HG03025 (cell line): Measurements from ENCODE around the gene KIFC1.

Experiments
- ATAC-seq: cut with Tn5 transposase; IDR thresholded peaks from one replicate; pipeline ENCODE4 v1.9.1; 2021; ENCODE audit warnings: mild to moderate bottlenecking, moderate library complexity; ENCODE audit not compliant: unreplicated experiment, low FRiP score

KIFC1 gene

DNA sequence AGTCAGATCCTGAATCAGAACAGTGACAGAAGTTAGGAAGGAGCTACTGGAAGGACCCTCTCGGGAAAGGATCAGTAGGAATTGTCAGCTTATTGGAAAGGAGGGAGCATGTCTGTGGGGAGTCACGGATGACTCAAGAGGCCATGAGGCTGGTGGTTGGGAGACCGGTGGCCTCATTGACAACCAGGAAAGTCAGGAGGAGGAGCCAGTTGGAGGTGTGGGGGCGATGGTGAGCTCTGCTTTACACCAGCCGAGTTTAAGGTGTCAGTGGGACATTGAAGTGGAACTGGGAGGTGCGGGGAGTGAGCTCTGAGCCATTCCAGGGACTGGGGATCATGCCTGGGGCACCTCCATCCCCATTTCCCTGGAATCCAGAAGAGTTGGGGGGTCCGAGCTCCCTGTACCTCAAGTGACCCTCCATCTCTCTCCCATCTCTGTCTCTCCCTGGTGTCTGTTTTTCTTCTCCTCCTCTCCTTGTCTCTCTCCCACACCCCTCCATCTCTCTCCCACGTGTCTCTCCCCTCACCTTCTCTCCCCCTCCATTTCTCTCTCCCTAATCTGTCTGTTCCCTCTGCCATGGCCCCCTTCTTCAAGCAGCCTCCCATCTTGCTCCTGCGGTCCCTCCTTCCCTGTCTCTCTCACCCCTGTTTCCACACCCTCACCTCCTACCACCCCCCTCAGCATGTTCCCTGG is 48.5 kb downstream of the KIFC1 start:
- ATAC-seq, result no peak

DNA sequence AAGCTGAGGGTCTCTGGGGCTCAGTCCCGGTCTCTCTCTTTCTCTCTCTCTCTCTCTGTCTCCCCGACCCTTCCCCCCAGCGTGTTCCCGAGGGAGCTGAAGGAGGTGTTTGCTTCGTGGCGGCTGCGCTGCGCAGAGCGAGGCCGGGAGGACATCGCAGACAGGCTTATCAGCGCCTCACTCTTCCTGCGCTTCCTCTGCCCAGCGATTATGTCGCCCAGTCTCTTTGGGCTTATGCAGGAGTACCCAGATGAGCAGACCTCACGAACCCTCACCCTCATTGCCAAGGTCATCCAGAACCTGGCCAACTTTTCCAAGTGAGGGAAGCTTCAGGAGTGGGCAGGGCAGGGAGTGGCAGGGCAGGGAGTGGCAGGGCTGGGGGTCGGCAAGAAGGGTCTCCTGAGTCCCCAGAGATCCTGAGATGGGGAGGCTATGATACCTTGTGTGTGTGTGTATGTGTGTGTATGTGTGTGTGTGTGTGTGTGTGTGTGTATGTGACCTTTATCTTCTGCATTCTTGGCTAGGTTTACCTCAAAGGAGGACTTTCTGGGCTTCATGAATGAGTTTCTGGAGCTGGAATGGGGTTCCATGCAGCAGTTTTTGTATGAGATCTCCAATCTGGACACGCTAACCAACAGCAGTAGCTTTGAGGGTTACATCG is 49.2 kb downstream of the KIFC1 start:
- no peak for ATAC-seq

DNA sequence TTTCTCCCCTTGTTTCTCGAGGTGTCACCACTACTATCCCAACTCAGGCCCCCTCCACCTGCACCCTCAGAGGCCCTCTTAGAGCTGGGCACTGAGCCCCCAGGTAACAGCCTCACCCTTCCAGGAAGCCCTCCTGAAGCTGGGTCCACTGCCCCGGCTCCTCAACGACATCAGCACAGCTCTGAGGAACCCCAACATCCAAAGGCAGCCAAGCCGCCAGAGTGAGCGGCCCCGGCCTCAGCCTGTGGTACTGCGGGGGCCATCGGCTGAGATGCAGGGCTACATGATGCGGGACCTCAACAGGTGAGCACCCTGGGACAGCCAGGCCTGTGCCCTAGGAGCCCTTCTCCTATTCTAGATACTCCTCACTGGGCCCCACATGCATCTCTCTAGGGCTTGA is 49.8 kb downstream of the KIFC1 start:
- ATAC-seq, result no peak

DNA sequence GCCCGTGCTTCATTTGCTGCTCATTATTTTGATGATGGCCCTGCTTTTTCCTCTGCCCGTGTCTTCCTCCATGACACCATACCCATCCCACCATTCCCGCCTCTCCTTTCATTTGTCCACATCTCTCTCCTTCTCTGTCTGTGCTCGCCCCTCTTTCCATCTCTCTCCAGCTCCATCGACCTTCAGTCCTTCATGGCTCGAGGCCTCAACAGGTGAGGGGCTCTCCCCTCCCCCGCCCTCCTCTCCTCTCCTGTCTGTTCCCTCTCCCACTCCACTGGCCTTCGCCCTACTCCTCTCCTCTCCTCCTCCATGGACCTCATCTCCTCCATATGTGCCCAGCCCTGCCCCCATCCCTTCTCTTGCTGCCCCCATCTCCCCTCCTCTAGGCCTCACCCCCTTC is 50.7 kb downstream of the KIFC1 start:
- ATAC-seq, result no peak

DNA sequence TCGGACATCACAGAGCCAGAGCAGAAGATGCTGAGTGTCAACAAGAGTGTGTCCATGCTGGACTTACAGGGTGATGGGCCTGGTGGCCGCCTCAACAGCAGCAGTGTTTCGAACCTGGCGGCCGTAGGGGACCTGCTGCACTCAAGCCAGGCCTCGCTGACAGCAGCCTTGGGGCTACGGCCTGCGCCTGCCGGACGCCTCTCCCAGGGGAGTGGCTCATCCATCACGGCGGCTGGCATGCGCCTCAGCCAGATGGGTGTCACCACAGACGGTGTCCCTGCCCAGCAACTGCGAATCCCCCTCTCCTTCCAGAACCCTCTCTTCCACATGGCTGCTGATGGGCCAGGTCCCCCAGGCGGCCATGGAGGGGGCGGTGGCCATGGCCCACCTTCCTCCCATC is 51.4 kb downstream of the KIFC1 start:
- no peak for ATAC-seq

DNA sequence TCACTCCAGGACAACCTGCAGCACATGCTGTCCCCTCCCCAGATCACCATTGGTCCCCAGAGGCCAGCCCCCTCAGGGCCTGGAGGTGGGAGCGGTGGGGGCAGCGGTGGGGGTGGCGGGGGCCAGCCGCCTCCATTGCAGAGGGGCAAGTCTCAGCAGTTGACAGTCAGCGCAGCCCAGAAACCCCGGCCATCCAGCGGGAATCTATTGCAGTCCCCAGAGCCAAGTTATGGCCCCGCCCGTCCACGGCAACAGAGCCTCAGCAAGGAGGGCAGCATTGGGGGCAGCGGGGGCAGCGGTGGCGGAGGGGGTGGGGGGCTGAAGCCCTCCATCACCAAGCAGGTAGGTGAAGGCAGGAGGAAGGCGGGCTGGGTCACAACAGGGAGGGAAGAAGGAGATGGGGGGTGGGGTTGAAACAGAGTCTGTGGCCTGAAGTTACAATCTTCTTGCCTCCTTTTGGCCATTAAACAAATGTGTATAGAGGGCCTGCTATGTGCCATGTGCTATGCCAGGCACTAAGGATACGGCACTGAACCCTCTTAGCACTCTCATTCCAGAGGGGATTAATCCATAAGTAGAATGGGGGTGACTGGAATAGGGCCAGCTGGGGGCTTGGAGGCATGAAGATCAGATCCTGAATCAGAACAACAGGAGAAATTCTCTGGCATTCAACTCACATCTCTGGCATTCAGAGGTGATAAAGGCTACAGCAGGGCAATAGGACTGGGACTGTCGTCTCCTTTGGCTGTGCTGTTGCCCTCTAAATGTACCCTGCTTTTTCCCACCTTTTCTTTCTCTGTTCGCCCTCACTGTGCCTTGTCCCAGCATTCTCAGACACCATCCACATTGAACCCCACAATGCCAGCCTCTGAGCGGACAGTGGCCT is 52.2 kb downstream of the KIFC1 start:
- no peak for ATAC-seq

DNA sequence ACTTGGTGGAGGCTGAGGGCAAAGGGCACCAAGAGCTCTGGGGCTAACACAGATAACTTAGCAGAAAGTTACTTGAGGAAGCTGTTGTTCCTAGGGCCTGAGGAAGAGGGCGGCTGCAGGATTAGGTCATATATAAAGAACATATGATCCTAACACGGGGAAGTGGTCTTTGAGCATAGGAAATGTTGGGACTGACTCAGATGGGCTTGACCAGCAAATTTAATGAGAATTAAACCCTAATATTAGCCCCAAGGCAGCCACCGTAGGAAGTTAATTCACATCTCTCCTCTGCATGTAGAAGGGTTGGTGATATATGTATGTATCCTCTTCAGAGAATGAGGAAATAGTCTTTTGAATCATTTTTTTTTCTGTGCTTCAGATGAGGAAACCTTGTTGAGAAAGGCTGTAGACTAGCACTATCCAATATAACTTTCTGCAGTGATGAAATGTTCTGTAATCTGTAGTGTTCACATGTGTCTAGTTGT is 53.5 kb downstream of the KIFC1 start:
- no peak for ATAC-seq

DNA sequence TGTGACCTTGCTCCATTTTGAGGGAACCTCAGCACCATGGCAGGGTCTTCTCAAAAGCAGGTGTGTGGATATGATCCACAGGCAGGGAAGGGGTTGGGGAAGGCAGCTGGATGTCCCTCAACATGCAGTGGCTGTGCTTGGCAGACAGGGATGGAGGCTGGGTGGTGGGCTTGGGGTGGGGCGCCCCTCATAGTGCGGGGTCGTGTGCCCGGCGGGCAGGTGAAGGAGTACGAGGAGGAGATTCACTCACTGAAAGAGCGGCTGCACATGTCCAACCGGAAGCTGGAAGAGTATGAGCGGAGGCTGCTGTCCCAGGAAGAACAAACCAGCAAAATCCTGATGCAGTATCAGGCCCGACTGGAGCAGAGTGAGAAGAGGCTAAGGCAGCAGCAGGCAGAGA is 54.7 kb downstream of the KIFC1 start:
- no peak for ATAC-seq

DNA sequence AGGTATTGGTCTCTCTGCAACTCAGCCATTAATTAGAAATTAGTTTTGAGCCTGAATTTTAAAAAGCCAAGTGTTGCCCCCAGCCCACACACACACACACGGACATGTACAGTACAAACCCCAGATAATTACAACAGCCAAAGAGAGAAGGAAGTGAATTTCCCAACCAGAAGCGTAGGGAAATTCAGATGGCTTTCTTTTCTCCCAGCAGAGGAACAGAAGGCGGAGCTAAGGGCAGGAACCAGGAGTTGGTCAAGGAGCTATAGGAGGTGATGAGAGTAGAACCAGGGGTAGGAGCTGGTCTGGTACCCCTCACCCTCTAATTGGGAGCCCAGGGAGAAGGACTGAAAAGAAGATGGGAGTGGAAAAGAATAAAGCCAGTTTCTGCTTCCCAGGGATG is 58.8 kb downstream of the KIFC1 start:
- ATAC-seq, result no peak

DNA sequence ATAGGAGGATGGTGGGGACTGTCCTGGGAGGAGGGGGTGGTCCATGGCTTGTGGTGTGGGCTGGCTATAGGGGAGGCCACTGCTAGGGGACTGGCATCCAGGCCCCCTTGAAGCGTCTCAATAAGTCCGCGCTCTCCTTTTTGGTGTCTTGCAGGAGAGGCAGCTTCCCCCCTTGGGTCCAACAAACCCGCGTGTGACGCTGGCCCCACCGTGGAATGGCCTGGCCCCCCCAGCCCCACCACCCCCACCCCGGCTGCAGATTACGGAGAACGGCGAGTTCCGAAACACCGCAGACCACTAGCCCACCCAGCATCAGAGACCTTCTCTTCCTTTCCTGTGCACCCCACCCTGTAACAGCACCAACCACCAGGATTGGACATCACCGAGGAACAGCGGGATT is 60.0 kb downstream of the KIFC1 start:
- no peak for ATAC-seq

DNA sequence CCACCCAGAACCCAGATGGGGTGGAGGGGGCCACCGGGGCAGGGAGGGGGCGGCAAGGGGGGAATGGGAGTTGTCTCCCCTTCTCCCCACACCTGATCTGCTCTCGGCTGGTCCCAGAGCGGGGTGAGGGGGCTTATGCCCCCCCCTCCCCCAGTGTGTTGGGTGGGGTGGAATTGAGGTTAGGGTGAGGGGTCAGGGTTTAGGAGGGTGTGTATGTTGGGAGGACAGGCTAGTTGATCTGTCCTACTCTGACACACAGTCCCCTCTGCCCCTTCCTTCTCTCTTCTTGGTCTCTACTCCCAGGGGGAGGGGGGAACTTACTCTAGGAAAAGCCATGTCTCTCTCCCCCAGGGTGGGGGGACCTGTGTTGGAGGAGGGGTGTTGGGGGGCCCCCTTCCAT is 60.9 kb downstream of the KIFC1 start:
- ATAC-seq, result no peak

DNA sequence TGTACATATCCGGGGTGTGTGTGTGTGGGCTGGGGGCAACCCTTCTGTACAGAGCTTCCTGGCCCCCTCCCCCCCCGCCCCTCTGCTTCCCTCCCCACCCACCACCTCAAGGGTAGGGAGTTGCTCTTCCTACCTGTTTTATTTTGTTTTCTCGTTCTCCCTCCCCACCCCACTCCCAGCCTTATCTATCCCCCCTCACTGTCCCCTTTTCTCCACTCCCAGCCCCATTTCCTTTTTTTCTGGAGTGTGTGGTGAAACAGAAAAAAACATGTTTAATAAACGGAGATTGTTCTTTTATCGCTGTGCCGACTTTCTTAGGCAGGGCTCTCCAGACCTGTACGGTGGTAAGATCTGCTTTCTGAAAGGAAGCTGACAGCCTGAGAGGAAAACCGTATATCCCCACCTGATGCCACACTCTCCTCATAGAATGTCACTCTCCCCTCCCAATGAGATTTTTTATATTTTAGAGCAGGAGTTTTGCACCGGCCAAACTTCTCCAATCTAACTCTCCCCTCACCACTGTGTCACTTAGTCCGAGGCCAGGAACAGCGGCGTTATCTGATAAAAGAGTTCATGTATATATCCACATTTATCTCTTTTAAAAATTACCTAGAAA is 61.9 kb downstream of the KIFC1 start:
- ATAC-seq, result no peak

DNA sequence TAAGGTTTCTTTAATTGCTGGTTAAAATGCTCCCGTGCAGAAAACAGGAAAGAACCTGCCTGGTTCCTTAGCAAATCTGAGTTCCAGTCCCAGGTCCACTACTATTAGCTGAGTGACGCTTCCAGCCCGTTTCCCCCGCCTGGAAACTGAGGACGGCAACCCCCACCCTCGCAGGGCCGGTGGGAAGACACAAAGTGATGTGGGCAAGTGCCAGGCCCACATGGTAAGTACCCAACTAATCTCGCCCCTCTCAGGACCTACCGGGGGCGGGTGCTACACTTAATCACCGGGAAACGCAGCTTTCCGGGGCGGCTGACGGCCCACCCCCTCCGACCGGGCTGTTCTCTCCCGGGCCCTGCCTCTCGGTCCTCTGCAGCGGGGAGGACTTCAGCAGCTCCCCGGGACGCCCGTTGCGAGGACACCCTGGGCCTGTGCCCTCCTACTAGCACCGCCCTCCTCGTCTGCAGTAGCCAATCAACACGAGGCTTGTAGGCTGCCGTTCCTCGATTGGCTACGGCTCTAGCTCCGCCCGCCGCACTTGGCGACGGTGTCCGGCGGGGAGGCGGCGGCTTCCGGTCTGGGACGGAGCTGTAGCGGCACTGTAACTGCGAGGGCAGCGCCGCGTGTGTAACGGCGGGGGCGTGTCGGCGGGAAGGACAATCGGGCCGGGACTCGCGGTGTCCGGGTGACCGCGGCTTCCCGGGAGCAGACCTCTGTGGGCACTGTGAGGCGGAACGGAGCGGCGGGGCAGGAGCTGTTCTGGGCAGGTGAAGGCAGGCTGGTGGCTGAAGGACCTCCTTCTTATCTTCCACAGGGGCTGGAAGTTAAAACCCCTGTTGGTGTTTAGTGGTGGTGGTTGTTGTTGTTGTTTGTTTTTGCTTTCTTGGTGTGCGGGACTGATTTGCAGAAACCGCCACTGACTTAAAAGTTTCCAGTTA is 62.7 kb downstream of the KIFC1 start, which contains the start of gene ZBTB9:
TSS of gene ZBTB9 (plus strand) at position 568 of the 938 bp plus-strand sequence. CDS start 525 bp downstream, outside the sequence.
- peak; percentile 94 for ATAC-seq

DNA sequence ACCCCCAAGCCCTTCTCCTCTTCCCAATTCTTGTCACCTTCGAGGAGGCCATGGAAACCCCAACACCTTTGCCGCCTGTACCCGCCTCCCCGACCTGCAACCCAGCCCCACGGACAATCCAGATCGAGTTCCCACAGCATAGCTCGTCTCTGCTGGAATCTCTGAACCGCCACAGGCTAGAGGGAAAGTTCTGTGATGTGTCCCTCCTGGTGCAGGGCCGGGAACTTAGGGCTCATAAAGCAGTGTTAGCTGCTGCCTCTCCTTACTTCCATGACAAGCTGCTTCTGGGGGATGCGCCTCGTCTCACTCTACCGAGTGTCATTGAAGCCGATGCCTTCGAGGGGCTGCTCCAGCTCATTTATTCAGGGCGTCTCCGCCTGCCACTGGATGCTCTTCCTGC is 63.4 kb downstream of the KIFC1 start:
- ATAC-seq, result no peak

DNA sequence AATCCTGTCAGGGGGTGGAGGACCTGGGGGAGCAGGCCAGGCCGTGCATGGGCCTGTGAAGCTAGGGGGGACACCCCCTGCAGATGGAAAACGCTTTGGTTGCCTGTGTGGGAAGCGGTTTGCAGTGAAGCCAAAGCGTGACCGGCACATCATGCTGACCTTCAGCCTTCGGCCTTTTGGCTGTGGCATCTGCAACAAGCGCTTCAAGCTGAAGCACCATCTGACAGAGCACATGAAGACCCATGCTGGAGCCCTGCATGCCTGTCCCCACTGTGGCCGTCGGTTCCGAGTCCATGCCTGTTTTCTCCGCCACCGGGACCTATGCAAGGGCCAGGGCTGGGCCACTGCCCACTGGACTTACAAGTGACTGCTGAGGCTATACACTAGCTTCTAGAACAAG is 64.5 kb downstream of the KIFC1 start:
- ATAC-seq, result no peak

DNA sequence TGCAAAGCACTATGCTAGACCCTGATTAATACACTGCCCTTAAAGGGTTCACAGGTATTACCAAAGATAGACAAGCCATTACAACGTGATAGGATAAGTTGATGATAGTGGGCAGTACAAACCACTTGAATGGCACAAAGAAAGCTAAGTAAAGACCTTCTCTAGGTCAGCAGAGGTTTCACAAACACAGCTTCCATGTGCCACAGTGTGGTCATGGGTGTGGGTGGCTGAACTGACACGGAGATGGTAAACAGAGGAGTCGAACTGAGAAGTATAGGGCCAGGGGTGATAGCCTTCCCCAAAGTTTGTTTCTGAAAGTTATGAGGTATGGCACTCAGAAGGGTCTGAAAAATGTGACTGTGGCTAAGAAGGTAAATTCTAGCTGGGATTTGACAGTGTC is 67.1 kb downstream of the KIFC1 start:
- no peak for ATAC-seq

DNA sequence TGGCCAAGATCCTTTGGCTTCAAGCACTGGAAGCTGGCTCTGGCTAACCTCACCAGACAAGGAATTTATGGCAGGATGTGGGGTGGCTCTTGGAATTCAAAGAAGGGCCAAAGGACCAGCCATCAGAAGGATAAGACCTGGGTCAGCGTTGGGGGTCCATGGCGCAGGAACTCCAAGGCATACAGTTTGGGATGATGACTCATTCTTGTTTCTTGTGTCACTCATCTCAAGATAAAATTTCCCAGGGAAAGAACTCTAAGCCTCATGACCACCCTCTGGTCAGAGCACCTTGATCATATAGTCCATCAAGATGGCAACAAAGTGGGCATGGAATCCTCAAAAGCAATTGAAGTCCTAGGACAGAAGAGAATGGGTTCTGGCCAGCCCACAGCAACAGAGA is 67.6 kb downstream of the KIFC1 start:
- ATAC-seq, result no peak
